H9 (cell line): ENCODE data around the gene SFMBT1. TPM values are rescaled to one million over a fixed set of nuclear protein-coding genes. Genes with fewer than 3 reads are reported as not detected.

Experiments used
- DNase-seq: peaks from one replicate; pipeline ENCODE4 v3.0.0-alpha.2; 2017
- H2AFZ ChIP-seq: one replicate; pipeline ENCODE4 v1.6.1; 2013; ENCODE audit warnings: mild to moderate bottlenecking, low read length, control low read depth, moderate library complexity
- H2AK5ac ChIP-seq: 2 replicates; pipeline ENCODE4 v1.6.1; 2013; ENCODE audit warnings: low read length, control low read depth, mixed read lengths; ENCODE audit not compliant: insufficient read length
- H2BK120ac ChIP-seq: one replicate; pipeline ENCODE4 v1.6.1; 2013; ENCODE audit warnings: low read depth, mild to moderate bottlenecking, low read length, control low read depth, inconsistent platforms; ENCODE audit not compliant: poor library complexity, severe bottlenecking
- H2BK12ac ChIP-seq: 2 replicates; pipeline ENCODE4 v1.6.1; 2013; ENCODE audit warnings: low read length, control low read depth, mixed read lengths, low read depth; ENCODE audit not compliant: insufficient read length
- H2BK15ac ChIP-seq: 2 replicates; pipeline ENCODE4 v1.6.1; 2013; ENCODE audit warnings: low read depth, low read length, control low read depth
- H2BK20ac ChIP-seq: one replicate; pipeline ENCODE4 v1.6.1; 2013; ENCODE audit warnings: low read depth, mild to moderate bottlenecking, low read length, control low read depth, inconsistent platforms; ENCODE audit not compliant: poor library complexity, severe bottlenecking
- H2BK5ac ChIP-seq: 2 replicates; pipeline ENCODE4 v1.6.1; 2013; ENCODE audit warnings: low read length, control low read depth, mixed read lengths; ENCODE audit not compliant: insufficient read length
- H3K14ac ChIP-seq: 2 replicates; pipeline ENCODE4 v1.6.1; 2013; ENCODE audit warnings: low read length, control low read depth; ENCODE audit not compliant: insufficient read depth
- H3K18ac ChIP-seq: 2 replicates; pipeline ENCODE4 v1.6.1; 2013; ENCODE audit warnings: low read depth, mild to moderate bottlenecking, mixed read lengths, low read length, control low read depth; ENCODE audit not compliant: insufficient read length
- H3K23ac ChIP-seq: 2 replicates; pipeline ENCODE4 v1.6.1; 2013; ENCODE audit warnings: low read length, control low read depth, mixed read lengths, low read depth; ENCODE audit not compliant: insufficient read length
- H3K23me2 ChIP-seq: 2 replicates; pipeline ENCODE4 v1.6.1; 2013; ENCODE audit warnings: low read depth, mild to moderate bottlenecking, mixed read lengths, low read length, control low read depth; ENCODE audit not compliant: insufficient read length, poor library complexity, severe bottlenecking
- H3K27ac ChIP-seq: 2 replicates; pipeline ENCODE4 v1.5.1; 2013; ENCODE audit warnings: low read length, control low read depth, mixed read lengths, low read depth; ENCODE audit not compliant: insufficient read length
- H3K27me3 ChIP-seq: 2 replicates; pipeline ENCODE4 v1.6.1; 2013; ENCODE audit warnings: low read length, control low read depth, inconsistent platforms; ENCODE audit not compliant: insufficient read depth
- H3K4ac ChIP-seq: 2 replicates; pipeline ENCODE4 v1.6.1; 2013; ENCODE audit warnings: low read depth, mild to moderate bottlenecking, control low read depth, inconsistent platforms, low read length, moderate library complexity
- H3K4me1 ChIP-seq: 2 replicates; pipeline ENCODE4 v1.6.1; 2013; ENCODE audit warnings: low read length, control low read depth, inconsistent platforms; ENCODE audit not compliant: insufficient read depth
- H3K4me2 ChIP-seq: 2 replicates; pipeline ENCODE4 v1.6.1; 2013; ENCODE audit warnings: low read length, control low read depth, mixed read lengths; ENCODE audit not compliant: insufficient read length, insufficient read depth
- H3K56ac ChIP-seq: 2 replicates; pipeline ENCODE4 v1.6.1; 2013; ENCODE audit warnings: low read depth, mild to moderate bottlenecking, mixed read lengths, low read length, control low read depth; ENCODE audit not compliant: insufficient read length
- H3K79me1 ChIP-seq: 2 replicates; pipeline ENCODE4 v1.6.1; 2013; ENCODE audit warnings: low read depth, mild to moderate bottlenecking, moderate library complexity, low read length, control low read depth, inconsistent platforms; ENCODE audit not compliant: insufficient read depth, poor library complexity, severe bottlenecking
- H3K79me2 ChIP-seq: 2 replicates; pipeline ENCODE4 v1.6.1; 2013; ENCODE audit warnings: low read length, control low read depth, inconsistent platforms; ENCODE audit not compliant: insufficient read depth
- H3K9ac ChIP-seq: 2 replicates; pipeline ENCODE4 v1.6.1; 2013; ENCODE audit warnings: low read length, control low read depth, mixed read lengths; ENCODE audit not compliant: insufficient read length; ENCODE audit errors: extremely low read depth
- H3K9me3 ChIP-seq: one replicate; pipeline ENCODE4 v1.6.1; 2013; ENCODE audit warnings: low read depth, low read length, inconsistent platforms; ENCODE audit not compliant: control insufficient read depth
- H3T11ph ChIP-seq: one replicate; pipeline ENCODE4 v1.6.1; 2013; ENCODE audit warnings: mild to moderate bottlenecking, low read length, control low read depth, inconsistent platforms
- H4K20me1 ChIP-seq: one replicate; pipeline ENCODE4 v1.6.1; 2013; ENCODE audit not compliant: control insufficient read depth, insufficient read length, insufficient read depth
- H4K5ac ChIP-seq: 2 replicates; pipeline ENCODE4 v1.6.1; 2013; ENCODE audit warnings: low read depth, mild to moderate bottlenecking, mixed read lengths, low read length, control low read depth; ENCODE audit not compliant: insufficient read length
- H4K8ac ChIP-seq: replicated peaks from 2 replicates; pipeline ENCODE4 v1.6.1; 2013; ENCODE audit warnings: low read length, control low read depth, mixed read lengths, low read depth; ENCODE audit not compliant: insufficient read length
- H4K91ac ChIP-seq: 2 replicates; pipeline ENCODE4 v1.6.1; 2013; ENCODE audit warnings: low read depth, mild to moderate bottlenecking, moderate library complexity, mixed read lengths, low read length, control low read depth; ENCODE audit not compliant: insufficient read length
- H3K27ac Mint-ChIP-seq, 3 experiments: 2 replicates in 2 of 3; 3 replicates in 1 of 3; pipeline ENCODE4 v1.8.0; 2020 to 2021; ENCODE audit warnings: mixed read lengths in 3 of 3, mild to moderate bottlenecking in 1 of 3, moderate library complexity in 1 of 3
- H3K27me3 Mint-ChIP-seq: 2 replicates; pipeline ENCODE4 v1.8.0; 2021; ENCODE audit warnings: low read depth, mild to moderate bottlenecking, moderate library complexity, mixed read lengths
- H3K36me3 Mint-ChIP-seq, 3 experiments: 2 replicates in 2 of 3; 3 replicates in 1 of 3; pipeline ENCODE4 v1.8.0; 2020 to 2021; ENCODE audit warnings: low read depth in 3 of 3, mixed read lengths in 3 of 3; ENCODE audit not compliant: insufficient read depth in 1 of 3
- H3K4me1 Mint-ChIP-seq, 2 experiments: 2 replicates each; pipeline ENCODE4 v1.8.0; 2020; ENCODE audit warnings: mixed read lengths in 2 of 2
- H3K4me3 Mint-ChIP-seq, 2 experiments: 2 replicates in 1 of 2; 3 replicates in 1 of 2; pipeline ENCODE4 v1.8.0; 2020 to 2021; ENCODE audit warnings: mild to moderate bottlenecking in 2 of 2, mixed read lengths in 2 of 2, moderate library complexity in 1 of 2
- H3K9me3 Mint-ChIP-seq, 2 experiments: 2 replicates in 1 of 2; 3 replicates in 1 of 2; pipeline ENCODE4 v1.8.0; 2020; ENCODE audit warnings: mild to moderate bottlenecking in 2 of 2, mixed read lengths in 2 of 2, moderate library complexity in 1 of 2
- CTCF ChIP-seq: fragments of 200-600 bp; sonication (generic); conservative IDR thresholded peaks from 3 replicates; pipeline ENCODE4 v1.8.0; 2021; ENCODE audit warnings: antibody characterized with exemption, mild to moderate bottlenecking
- WGBS: extraction: QIAGEN DNeasy Blood & Tissue Kit; methylation state at CpG from one replicate; pipeline ENCODE4 v1.1.7; 2013; ENCODE audit warnings: missing lambda C conversion rate, low lambda C conversion rate, mixed read lengths; ENCODE audit not compliant: insufficient read length; ENCODE audit errors: extremely low coverage; 5-methylcytosine and 5-hydroxymethylcytosine counted together
- total RNA-seq: library from RNA; stranded (reverse); gene quantifications from 2 replicates; pipeline ENCODE4 v1.2.1, GENCODE V29; 2021

The SFMBT1 gene
- total RNA-seq, 1 experiment from 2014 or later = 15.3 TPM

GRCh38 chr3:53044371-53044710, 1.5 kb downstream of the SFMBT1 start:
- Mint-ChIP-seq H3K36me3 (peaks cover 0 to 6% (median 0%) of the 10 kb centered on the region in 3 experiments; a peak in 2 of 7 replicates), H3K4me1 (peaks cover 18% of the 10 kb centered on the region in 2 experiments), H3K27me3 (peaks cover 47% of the 10 kb centered on the region), H3K4me3 (peak overlapping the region; percentile 84 to 94), H3K27ac (no peak overlapping the region), H3K9me3 (0 out of 5 replicates have a peak, but pooled peaks cover 0 to 4% of the 10 kb centered on the region in 2 experiments)
- Histone ChIP-seq H3K4me2 (peak overlapping the region; percentile 91), H4K8ac (no peak overlapping the region), H3K4me1 (no peaks in the 10 kb centered on the region), H2BK15ac (no peak overlapping the region), H3K79me2 (no peaks in the 10 kb centered on the region; the same call in 1 of the 2 replicates), H2AFZ (no peak overlapping the region), H3K56ac (no peak overlapping the region), H3K23me2 (peaks cover 11% of the 10 kb centered on the region), H3K9ac (no peak overlapping the region), H3K9me3 (no peaks in the 10 kb centered on the region), H3K14ac (no peak overlapping the region), H3T11ph (no peak overlapping the region), H2BK12ac (no peak overlapping the region), H3K23ac (no peak overlapping the region), H2AK5ac (no peak overlapping the region), H3K18ac (no peak overlapping the region), H3K79me1 (peaks cover 3% of the 10 kb centered on the region), H4K5ac (no peak overlapping the region), H3K27ac (no peak overlapping the region), H4K91ac (no peak overlapping the region), H2BK5ac (no peak overlapping the region), H3K4ac (no peak overlapping the region), H4K20me1 (no peaks in the 10 kb centered on the region), H2BK120ac (no peak overlapping the region), H2BK20ac (no peak overlapping the region), H3K27me3 (peaks cover 3% of the 10 kb centered on the region; the same call in 1 of the 2 replicates)
- no peak for TF ChIP-seq CTCF
- WGBS = no CpG with 5 or more reads among the region's 11 CpGs
- no peak for DNase-seq
